ENCODE results near the gene SLC6A3.

DNA sequence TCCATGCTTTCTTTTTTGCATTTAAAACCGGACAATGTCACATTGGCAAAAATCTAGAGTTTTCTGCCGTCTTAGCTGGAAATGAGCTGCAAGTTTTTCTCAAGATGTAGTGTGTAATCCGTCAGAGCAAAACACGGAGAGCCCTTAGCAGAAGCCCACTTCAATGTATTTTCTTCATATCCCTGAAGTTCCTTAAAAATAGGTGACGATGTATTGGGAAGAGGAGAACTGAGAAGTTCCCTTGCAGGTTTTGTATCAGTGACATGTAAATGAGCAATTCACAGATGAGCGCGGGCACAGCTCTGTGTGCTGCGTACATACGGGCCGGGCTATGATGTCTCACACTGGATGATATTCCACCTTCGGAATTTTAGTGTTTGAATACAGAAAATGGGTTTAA, 85.5 kb downstream of the SLC6A3 start:
- TF ChIP-seq SP1 (IDR thresholded peaks at IDR 0.05) (no peak), LEF1 (IDR thresholded peaks at IDR 0.05; ENCODE audit: borderline replicate concordance) (no peak), SUZ12 (IDR thresholded peaks at IDR 0.05) (no peak), FOXM1 (IDR thresholded peaks at IDR 0.05; ENCODE audit: borderline replicate concordance) (no peak), TARDBP (IDR thresholded peaks at IDR 0.05) (no peak), FOXA1 (IDR thresholded peaks at IDR 0.05) (no peak), ZNF384 (IDR thresholded peaks at IDR 0.05) (no peak), FOXK2 (IDR thresholded peaks at IDR 0.05) (no peak), NFRKB (IDR thresholded peaks at IDR 0.05) (no peak)
- TF ChIP-seq, protein P1, sequence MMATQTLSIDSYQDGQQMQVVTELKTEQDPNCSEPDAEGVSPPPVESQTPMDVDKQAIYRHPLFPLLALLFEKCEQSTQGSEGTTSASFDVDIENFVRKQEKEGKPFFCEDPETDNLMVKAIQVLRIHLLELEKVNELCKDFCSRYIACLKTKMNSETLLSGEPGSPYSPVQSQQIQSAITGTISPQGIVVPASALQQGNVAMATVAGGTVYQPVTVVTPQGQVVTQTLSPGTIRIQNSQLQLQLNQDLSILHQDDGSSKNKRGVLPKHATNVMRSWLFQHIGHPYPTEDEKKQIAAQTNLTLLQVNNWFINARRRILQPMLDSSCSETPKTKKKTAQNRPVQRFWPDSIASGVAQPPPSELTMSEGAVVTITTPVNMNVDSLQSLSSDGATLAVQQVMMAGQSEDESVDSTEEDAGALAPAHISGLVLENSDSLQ (IDR thresholded peaks at IDR 0.05) = no peak

Measured in HEK293T (cell line).